Germinal center (tissue), 1 donor: ENCODE measurements around the gene CPAMD8.
"Not testable (repeated sequence)": the region's sequence is repeated elsewhere in the genome, so short reads cannot be mapped to it uniquely, and the experiment has no call there.

Source experiments
- DNase-seq: peaks from one replicate; pipeline ENCODE4 v3.0.0; 2012; ENCODE audit warnings: mixed read lengths, low spot score

CPAMD8 gene

DNA sequence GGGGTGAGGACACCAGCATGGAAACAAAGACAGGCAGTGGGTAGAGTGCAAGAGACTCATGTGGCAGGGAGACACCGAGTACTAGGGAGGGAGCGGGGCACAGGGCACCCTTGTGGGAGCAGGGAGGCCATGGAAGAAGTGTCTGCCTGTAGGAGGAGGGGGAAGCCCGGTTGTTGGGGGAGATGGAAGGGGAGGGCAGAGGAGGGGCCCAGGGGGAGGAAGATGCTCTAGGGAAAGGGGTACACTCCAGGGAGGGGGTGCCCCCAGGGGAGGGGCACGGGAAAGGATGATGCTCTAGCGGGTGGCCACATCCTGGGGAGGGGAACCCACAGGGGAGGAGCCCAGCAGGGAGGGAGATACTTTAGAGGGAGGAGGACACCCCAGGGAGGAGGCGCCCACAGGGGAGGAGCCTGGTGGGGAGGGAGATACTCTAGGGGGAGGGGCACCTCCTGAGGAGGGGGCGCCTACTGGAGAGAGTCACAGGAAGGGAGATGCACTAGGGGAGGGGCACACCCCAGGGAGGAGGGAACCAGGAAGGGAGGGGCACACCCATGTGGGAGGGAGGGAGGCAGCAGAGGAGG lies 24.9 kb downstream of the CPAMD8 start:
- no peak for DNase-seq

DNA sequence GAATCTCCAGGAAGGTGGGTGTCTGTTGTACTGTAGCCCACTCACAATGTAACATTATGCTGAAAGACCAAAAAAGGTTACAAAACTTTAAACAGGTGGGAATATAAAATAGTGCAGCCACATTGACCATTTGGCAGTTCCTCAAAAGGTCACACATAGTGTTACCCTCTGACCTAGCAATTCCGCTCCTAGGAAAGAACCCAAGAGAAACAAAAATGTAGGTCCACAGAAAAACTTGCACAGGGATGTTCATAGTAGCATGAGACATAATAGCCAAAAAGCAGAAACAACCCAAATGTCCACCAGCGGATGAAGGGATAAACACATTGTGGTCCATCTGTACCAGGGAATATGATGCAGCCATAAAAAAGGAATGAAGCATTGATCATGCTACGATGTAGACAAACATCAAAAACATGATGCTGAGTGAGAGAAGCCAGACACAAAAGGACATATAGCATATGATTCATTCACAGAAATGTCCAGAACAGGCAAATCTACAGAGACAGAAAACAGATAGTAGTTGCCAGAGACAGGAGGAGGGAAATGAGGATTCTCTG lies 27.9 kb downstream of the CPAMD8 start:
- DNase-seq = no peak

DNA sequence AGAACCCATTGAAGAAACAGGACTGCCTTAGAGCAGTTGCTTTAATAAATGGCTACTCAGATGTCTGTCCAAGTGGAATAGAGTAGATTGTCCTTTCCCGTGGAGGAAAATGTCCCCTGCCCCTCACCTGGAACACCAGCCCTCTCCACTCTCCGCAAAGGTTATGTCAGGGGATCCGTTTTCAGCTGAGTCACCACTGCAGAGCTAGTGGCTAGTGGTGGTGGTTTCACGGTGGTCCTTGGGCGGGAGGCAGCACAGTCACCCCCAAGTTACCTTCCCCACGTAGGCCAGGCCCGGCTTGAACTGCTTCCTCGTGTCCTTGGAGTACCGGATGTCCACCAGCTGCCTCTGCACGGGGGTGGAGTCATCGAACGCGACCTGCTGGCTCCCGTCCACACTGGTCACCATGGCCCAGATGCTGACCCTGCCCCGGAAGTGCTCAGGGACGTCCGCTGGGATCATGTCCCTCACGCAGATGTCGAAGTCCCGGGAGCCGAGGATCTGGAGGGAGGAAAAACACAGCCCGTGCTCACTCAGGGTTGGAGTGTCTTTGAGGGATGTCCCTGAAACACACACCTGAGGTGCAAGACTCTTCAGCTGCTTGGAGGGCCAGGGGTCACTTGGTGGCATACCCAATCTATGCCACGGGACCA lies 29.6 kb downstream of the CPAMD8 start:
- not testable (repeated sequence) for DNase-seq

DNA sequence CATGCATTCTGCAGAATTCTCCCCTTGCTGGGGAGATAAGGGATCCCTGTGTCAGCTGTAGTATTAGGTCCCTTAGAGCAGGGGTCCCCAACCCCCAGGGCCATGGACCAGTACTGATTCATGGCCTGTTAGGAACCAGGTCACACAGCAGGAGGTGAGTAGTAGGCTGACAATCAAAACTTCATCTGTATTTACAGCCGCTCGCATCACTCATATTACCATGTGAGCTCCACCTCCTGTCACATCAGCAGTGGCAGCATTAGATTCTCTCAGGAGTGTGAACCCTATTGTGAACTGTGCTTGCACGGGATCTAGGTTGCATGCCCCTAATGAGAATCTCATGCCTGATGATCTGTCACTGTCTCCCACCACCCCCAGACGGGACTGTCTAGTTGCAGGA lies 37.9 kb downstream of the CPAMD8 start:
- DNase-seq = no peak

DNA sequence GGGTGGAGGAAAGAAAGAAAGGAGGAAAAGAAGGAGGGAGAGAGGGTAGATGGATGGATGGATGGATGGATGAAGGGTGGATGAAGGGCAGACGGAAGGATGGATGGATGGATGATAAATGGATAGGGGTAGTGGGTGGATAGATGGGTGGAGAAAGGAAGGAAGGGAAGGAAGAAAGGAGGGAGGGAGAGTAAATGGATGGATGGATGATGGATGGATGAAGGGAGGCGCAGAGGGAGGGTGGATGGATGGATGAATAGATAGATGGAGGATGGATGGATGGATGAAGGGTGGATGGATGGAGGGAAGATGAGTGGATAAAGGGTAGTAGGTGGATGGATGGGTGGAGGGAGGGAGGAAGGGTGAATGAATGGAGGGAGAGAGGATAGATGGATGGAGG lies 41.2 kb downstream of the CPAMD8 start:
- DNase-seq = no peak

DNA sequence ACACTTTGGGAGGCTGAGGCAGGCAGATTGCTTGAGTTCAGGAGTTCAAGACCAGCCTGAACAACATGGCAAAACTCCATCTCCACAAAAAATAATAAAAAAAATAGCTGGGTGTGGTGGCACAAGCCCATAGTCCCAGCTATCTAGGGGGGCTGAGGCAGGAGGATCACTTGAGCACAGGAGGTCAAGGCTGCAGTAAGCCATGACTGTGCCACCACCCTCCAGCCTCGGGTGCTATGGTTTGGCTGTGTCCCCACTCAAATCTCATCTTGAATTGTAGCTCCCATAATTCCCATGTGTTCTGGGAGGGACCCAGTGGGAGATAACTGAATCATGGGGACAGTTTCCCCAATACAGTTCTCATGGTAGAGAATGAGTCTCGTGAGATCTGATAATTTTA lies 44.0 kb downstream of the CPAMD8 start:
- not testable (repeated sequence) for DNase-seq

DNA sequence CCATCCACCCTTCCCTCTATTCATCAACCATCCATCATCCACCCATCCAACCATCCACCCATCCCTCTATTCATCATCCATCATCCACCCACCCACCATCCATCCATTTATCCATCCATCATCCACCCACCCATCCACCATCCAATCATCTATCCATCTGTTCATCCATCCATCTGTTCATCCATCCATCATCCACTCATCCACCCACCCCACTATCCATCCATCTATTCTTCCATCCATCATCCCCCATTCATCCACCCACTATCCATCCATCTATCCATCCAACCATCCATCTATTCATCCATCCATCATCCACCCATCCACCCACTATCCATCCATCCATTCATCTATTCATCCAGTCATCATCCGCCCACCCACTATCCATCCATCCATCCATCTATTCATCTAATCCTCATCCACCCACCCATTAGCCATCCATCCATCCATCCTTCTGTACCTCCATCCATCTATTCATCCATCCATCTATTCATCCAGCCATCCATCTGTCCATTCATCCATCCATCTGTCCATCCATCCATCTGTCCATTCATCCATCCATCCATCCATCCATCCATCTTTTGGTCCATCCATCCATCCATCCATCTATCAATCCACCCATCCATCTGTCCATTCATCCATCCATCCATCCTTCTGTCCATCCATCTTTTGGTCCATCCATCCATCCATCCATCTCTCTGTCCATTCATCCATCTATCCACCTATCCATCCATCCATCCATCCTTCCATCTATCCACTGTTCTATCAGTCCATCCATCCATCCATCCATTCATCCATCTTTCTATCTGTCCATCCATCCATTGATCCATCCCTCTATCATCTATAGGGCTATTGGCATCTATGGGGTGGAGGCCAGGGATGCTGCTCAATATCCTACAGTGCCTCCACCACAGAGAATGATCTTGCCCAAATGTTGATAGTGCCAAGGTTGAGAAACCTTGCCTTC lies 47.5 kb downstream of the CPAMD8 start:
- no peak for DNase-seq

DNA sequence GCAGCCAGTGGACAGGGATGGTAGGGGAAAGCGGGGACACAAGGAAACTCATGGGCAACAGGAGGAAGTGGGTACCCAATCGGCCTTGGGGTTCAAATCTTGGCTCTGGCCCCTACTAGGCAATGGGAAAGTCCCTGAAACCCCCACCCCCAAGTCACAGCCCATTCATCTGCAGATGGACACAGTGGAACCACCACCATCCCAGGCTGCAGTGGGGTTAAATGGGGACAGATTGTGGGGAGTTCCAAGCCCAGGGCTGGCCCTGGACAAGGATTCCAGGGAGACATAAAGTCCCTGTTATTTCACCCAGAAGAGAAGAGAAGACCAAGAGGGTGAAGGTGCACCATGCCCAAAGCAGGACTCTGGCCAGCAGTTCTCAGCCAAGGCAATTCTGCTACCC lies 48.5 kb downstream of the CPAMD8 start:
- DNase-seq = no peak

DNA sequence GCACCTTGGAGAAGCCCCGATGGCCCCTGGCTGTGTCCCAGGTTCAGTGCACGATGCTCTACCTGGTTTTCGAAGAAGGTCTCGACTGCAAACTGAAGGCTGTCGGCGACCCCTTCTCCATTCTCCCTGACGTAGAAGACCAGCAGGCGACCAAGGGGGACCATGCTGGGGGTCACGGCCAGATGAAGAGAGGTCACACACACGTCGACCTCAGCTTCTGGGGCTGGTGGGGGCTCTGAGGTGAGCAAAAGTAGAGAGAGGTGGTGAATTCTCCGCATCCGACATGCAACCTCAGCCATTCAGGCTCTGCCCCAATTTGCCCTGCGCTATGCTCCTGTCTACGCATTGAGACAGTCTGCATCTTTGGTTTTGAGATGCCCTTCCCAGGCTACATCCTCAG lies 49.3 kb downstream of the CPAMD8 start:
- DNase-seq = no peak

DNA sequence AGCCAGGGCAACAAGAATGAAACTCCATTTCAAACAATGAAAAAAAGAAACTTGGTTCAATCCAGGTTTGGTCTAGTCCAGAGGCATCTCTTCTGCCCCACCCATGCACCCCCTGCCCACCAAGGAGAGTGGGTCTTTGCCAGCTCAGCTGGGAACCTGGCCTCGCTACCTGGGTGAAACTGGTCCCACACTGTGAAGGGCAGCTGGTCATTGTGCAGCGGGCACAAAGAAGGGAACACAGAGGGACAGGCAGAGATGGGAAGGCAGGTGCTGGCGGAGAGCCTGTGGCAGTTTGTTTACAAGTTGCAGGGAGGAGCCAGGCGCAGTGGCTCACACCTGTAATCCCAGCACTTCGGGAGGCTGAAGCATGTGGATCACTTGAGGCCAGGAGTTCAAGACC lies 50.2 kb downstream of the CPAMD8 start:
- DNase-seq = no peak

DNA sequence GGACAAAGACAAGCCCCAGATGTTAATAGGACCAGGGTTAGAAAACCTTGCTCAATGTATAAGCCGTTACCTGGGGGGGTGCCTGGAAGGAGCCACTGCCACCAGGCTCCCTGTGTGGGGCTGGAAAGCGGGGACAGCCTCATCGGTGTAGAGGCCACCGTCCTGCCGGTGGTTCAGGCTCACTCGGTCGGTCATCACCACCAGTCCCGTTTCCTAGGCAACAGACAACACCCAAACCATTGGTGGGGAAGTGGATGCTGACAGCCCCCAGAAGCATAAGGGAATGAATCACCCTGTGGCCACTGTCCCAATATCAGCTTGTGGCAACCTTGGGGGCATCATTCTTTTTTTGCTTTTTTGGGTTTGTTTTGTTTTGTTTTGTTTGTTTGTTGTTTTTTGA lies 55.8 kb downstream of the CPAMD8 start:
- DNase-seq = no peak

DNA sequence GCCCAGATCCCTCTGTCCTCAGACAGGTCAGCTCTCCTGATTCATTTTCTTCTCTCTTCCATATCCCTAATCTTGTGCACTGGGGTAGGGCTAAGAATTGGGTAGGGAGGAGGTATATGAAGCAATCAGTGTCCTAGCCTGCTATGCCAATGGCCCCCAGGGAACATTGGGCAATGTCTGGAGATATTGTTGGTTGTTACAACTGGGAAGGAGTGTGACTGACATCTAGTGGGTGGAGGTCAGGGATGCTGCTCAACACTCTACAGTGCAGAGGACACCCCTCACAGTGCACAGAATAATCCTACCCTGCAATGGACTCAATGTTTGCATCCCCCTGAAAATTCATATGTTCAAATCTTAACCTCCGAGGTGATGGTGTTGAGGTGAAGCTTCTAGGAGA lies 57.5 kb downstream of the CPAMD8 start:
- no peak for DNase-seq

DNA sequence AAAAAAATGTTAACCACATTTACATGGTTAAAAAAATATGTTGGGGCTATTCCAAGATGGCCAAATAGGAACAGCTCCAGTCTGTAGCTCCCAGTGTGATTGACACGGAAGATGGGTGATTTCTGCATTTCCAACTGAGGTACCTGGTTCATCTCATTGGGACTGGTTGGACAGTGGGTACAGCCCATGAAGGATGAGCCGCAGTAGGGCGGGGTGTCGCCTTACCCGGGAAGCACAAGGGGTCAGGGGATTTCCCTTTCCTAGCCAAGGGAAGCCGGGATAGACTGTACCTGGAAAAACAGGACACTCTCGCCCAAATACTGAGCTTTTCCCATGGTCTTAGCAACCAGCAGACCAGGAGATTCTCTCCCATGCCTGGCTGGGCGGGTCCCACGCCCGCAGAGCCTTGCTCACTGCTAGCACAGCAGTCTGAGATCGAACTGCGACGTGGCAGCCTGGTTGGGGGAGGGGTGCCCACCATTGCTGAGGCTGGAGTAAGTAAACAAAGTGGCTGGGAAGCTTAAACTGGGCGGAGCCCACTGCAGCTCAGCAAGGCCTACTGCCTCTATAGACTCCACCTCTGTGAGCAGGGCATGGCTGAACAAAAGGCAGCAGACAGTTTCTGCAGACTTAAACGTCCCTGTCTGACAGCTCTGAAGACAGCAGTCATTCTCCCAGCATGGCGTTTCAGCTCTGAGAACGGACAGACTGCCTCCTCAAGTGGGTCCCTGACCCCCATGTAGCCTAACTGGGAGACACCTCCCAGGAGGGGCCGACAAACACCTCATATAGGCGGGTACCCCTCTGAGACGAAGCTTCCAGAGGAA lies 65.4 kb downstream of the CPAMD8 start:
- not testable (repeated sequence) for DNase-seq

DNA sequence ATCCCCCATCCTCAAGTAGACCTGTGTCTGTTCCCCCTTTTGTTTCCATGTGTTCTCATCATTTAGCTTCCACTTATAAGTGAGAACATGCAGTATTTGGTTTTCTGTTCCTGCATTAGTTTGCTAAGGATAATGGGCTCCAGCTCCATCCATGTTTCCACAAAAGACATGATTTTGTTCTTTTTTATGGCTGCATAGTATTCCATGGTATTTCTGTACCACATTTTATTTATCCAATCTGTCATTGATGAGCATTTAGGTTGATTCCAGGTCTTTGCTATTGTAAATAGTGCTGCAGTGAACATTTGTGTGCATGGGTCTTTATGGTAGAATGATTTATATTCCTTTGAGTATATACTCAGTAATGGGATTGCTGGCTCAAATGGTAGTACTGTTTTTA lies 68.3 kb downstream of the CPAMD8 start:
- not testable (repeated sequence) for DNase-seq

DNA sequence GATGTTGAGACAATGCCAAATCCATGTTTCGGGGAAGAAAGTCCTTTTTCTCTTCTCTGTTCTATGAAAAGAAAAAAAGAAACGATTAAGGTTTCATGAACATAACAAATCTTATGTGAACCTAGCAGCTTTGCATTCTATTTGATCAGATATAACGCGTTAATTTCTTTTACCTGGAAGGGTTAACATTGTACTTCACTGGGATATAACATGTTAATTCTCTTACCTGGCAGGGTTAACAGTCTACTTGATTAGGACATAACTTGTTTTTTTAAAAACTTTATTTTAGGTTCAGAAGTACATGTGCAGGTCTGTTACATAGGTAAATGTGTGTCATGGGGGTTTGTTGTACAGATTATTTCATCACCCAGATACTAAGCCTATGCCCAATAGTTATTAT lies 68.8 kb downstream of the CPAMD8 start:
- no peak for DNase-seq

DNA sequence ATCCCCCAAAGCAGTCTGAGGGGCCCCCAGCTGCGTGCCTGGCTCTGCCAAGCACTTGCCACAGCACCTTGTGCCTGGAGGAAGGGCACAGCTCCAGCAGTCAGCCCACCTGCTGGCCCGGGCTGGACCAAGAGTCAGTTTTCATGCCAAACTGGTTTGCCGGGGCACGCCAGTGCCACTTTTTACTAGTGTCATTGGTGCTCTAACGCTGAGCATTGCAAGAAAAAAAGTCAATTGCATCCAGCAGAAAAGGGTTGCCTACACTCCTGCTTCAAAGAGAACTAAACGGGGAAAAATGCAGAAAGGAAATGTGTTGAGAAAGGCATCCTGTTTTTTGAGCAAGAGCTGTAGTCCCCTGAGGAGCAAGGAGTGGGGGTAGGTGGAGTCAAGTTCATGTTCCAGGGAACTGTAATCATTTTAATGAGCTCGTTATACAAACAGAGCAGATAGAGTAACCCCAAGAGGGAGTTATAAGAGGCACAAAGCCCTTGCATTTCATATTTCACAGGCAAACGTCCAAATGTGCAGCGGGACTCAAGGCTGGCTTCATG lies 69.4 kb downstream of the CPAMD8 start:
- no peak for DNase-seq

DNA sequence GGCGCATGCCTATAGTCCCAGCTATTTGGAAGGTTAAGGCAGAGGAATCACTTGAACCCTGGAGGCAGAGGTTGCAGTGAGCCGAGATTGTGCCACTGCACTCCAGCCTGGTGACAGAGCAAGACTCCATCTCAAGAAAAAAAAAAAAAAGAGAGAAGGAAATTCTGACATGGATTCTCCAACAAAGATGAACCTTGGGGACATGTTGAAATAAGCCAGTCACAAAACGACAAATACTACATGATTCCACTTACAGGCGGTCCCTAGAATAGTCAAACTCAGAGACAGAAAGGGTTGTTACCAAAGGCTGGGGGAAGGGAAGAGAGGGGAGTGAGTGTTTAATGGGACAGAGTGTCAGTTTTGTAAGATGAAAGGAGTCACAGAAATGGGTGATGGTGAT lies 71.4 kb downstream of the CPAMD8 start:
- DNase-seq = no peak

DNA sequence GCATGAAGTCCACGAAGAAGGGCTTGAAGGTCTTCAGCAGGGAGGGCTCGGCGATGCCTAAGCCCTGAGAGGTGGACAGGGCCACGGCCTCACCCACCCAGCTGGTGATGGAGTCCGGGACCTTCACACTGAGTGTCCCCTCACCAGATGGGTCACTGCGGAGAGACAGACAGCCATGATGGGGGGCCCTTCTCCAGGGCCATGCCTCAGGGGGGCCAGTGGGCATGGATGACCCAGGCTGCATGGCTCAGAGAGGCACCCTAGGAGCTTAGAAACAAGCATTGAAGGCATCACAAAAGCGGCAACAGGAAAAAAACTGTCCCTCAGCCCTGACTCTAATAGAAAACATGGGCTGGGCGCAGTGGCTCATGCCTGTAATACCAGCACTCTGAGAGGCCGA lies 74.6 kb downstream of the CPAMD8 start:
- DNase-seq = no peak

DNA sequence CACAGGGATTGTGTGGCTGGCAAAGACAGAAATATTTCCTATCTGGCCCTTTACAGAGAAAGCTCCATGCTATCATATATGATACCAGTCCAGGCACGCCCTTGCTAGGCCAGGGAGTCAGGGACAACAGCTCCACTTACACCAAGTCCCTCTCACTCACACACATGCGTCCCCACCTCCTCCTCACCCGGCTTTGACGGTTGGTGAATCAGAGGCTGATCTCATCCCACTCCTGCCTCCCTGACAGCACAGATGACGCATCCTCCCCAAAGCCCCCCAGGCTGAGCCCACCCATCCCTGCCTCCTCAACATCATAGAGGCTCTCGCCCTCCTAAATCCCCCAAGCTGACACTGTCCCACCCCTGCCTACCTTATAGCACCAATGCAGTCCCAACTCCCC lies 75.1 kb downstream of the CPAMD8 start:
- DNase-seq = no peak

DNA sequence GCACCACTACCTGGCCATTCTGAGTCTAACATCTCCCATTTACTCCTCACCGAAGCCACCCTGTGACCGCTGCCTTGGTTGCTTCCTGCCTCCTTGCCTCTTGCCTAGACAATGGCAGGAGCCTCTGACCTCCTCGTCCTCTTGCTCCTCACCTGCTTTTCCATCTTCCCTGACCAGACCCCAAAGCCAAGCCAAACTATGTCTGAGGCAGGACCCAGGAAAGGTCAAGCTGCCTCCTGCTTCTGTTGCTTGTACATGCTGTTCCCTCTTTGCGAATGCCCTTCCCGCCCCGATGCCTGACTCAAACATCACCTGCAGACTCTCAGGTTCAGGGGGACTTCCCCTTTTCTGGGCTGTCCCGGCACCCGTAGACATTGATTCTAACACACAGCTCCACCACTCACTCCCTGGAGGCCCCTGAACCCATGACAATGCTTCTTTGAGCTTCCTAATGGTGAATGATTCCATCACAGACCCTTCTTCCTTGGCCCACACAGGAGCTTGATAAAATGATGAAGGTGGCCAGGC lies 77.0 kb downstream of the CPAMD8 start:
- no peak for DNase-seq
